Immature natural killer cell (primary cell): ENCODE data around the gene FHIT. TPM values are rescaled to one million over a fixed set of nuclear protein-coding genes. Genes with fewer than 3 reads are reported as not detected.

Experiments used
- DNase-seq, 3 donors: peaks; one replicate each; pipeline ENCODE4 v3.0.0; 2022; ENCODE audit warnings: mixed read lengths in 1 of 3
- H3K27ac Mint-ChIP-seq, 6 donors: one replicate each; pipeline ENCODE4 v1.8.0; 2020; ENCODE audit warnings: mixed read lengths in 6 of 6, mild to moderate bottlenecking in 5 of 6, inconsistent platforms in 4 of 6, moderate library complexity in 3 of 6
- H3K27me3 Mint-ChIP-seq, 3 donors: one replicate each; pipeline ENCODE4 v1.8.0; 2020 to 2021; ENCODE audit warnings: low read depth in 3 of 3, mild to moderate bottlenecking in 3 of 3, mixed read lengths in 3 of 3, moderate library complexity in 3 of 3, inconsistent platforms in 1 of 3
- H3K36me3 Mint-ChIP-seq, 3 donors: one replicate each; pipeline ENCODE4 v1.8.0; 2020; ENCODE audit warnings: mixed read lengths in 3 of 3, inconsistent platforms in 2 of 3, mild to moderate bottlenecking in 2 of 3
- H3K4me1 Mint-ChIP-seq, 2 donors: one replicate each; pipeline ENCODE4 v1.8.0; 2020; ENCODE audit warnings: inconsistent platforms in 2 of 2, mild to moderate bottlenecking in 2 of 2, mixed read lengths in 2 of 2, moderate library complexity in 1 of 2
- H3K4me3 Mint-ChIP-seq, 5 donors: one replicate each; pipeline ENCODE4 v1.8.0; 2020; ENCODE audit warnings: mild to moderate bottlenecking in 5 of 5, mixed read lengths in 5 of 5, inconsistent platforms in 3 of 5, moderate library complexity in 3 of 5
- H3K9me3 Mint-ChIP-seq, 6 donors: one replicate each; pipeline ENCODE4 v1.8.0; 2020; ENCODE audit warnings: mild to moderate bottlenecking in 6 of 6, mixed read lengths in 6 of 6, inconsistent platforms in 4 of 6, moderate library complexity in 3 of 6
- polyA plus RNA-seq, 3 donors: library from polyadenylated mRNA; unstranded; fragments of 300-500 nt; fragmentation: Illumina TruSeq; gene quantifications; one replicate each; pipeline ENCODE4 v1.2.3, GENCODE V29; 2021

The FHIT gene
- polyA plus RNA-seq, 3 donors from 2014 or later = 2.5 to 8.8 (median 3.9) TPM

DNA sequence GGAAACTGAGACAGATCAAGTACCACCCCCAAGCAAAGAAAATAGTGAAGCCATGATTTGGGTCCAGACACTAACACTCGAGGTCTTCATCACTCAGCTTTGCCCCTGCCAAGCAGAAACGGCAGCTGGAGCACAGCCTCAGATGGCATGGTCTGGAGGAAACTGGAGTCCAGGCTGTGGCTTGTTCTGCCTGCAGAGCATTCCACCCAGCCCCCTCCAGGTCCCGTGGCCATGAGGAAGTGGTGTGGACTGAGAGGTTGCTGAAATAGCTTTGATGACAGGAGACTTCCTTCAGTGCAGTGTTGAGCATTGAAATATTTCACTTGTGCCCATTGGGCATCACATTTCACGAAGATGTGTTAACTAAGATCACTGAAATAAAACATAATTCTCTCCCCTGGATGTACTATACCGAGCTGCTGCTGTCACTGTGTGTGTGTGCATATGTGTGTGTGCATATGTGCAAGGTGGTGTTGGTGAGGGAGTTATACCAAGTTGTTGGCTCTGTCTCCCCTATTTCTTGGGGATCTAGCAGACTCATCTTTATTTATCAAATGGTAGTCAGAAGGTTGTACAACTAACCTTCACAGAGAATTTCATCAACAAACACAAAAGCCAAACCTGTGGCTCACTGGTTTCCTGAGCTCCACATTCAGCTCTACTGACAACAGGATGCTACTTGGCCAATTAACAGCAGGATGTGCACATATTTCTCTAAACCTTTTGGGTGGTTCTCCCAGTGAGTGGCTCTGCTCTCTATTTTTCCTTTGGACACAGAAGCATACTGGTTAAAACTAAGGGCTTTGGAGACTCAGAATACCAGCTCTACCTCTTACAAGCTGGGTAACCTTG is 1541.3 kb downstream of the FHIT start:
- Mint-ChIP-seq H3K27ac (no peak overlapping the region), H3K4me3 (no peak overlapping the region), H3K36me3 (peaks cover 0 to 4% (median 0%) of the 10 kb centered on the region in 3 donors), H3K9me3 (peaks cover 0 to 7% (median 0%) of the 10 kb centered on the region in 6 donors), H3K27me3 (peaks cover 0 to 7% (median 0%) of the 10 kb centered on the region in 3 donors), H3K4me1 (no peaks in the 10 kb centered on the region)
- peak; percentile 13 to 21 (median 17) for DNase-seq

DNA sequence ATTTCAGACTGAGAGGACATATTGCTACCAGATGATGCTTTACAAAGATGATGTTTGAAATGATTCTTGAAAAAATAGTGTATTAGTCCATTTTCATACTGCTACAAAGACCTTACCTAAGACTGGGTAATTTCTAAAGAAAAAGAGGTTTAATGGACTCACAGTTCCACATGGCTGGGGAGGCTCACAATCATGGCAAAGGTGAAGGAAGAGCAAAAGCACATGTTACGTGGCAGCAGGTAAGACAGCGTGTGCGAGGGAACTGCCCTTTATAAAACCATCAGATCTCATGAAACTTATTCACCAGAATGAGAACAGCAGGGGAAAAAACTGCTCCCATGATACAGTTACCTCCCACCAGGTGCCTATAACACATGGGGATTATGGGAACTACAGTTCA is 1543.0 kb downstream of the FHIT start:
- H3K27me3 Mint-ChIP-seq = peaks cover 0 to 3% (median 0%) of the 10 kb centered on the region in 3 donors
- H3K27ac Mint-ChIP-seq = no peak overlapping the region
- peaks cover 0 to 7% (median 0%) of the 10 kb centered on the region in 6 donors for H3K9me3 Mint-ChIP-seq
- H3K4me1 Mint-ChIP-seq = no peaks in the 10 kb centered on the region
- DNase-seq = no peak
- no peak overlapping the region for H3K4me3 Mint-ChIP-seq
- H3K36me3 Mint-ChIP-seq = peaks cover 0 to 4% (median 0%) of the 10 kb centered on the region in 3 donors

DNA sequence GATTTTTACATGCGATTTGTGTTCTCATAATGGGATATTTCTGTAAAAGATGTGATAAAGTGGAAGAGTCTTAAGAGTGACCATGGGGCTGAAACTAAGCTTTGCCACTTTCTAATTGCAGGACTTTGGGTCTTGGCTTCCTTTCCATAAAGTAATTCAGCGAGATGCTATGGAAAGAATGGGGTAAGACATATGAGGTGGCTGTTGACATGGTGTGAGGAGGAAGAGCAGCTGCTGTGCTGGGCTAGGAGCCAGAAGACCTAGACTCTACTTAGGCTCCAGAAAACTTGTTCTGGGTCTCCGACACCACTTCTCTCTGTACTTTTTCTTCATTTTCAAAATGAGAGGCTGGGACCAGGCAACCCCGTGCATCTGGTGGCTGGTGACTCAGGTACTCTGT is 1547.0 kb downstream of the FHIT start:
- H3K27ac Mint-ChIP-seq = no peak overlapping the region
- peaks cover 0 to 6% (median 0%) of the 10 kb centered on the region in 3 donors for H3K36me3 Mint-ChIP-seq
- no peaks in the 10 kb centered on the region for H3K4me1 Mint-ChIP-seq
- no peaks in the 10 kb centered on the region for H3K9me3 Mint-ChIP-seq
- peaks cover 0 to 2% (median 0%) of the 10 kb centered on the region in 3 donors for H3K27me3 Mint-ChIP-seq
- no peak overlapping the region for H3K4me3 Mint-ChIP-seq
- DNase-seq = no peak

DNA sequence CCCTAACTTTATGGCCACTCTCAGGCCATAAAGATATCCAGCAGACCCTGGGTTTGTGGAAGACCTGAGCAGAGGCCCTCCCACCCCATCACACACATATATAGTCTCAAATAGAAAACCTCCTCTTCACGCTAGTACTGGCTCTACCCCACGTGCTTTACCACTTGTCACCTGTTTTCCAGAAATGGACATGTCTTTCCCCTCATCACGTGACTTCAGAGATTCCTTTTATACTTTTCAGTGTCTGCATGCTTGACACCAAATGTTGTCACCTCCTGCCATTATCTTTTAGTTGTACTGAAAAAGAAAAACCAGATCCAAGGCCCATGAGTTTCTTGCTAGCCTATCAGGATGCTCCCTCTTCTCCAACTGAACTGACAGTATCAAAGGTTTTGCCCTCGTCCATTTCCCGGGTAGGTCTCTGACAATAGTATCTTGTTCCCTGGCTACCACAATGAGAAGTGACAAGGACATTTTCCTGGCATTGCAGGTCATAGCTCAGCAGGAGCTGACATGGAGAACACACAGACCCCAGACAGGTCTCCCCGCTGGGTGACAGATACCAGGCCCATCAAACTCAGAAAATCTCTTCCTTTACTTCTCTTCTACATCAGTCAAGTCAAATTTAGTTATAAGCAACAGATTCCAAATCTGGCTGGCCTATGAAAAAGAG is 1551.5 kb downstream of the FHIT start:
- Mint-ChIP-seq H3K27me3 (peaks cover 0 to 2% (median 1%) of the 10 kb centered on the region in 3 donors), H3K9me3 (no peaks in the 10 kb centered on the region), H3K27ac (no peak overlapping the region), H3K4me1 (no peaks in the 10 kb centered on the region), H3K36me3 (peaks cover 0 to 6% (median 0%) of the 10 kb centered on the region in 3 donors), H3K4me3 (no peak overlapping the region)
- DNase-seq = no peak
